Neural cell (in vitro differentiated cells): ENCODE results near the gene NBPF9. TPM values are rescaled to one million over a fixed set of nuclear protein-coding genes. Genes with fewer than 3 reads are reported as not detected.
"Not testable (repeated sequence)": the region's sequence is repeated elsewhere in the genome, so short reads cannot be mapped to it uniquely, and the experiment has no call there.

Source experiments
- H2AFZ ChIP-seq: fragments of 200-600, 300-800 bp; sonication (generic), shearing (Covaris generic); 2 replicates; pipeline ENCODE4 v1.6.0; 2014; ENCODE audit warnings: low read depth, mild to moderate bottlenecking, antibody characterized with exemption, low read length, moderate library complexity
- H3F3A ChIP-seq: fragments of 200-600 bp; shearing (Covaris generic); 2 replicates; pipeline ENCODE4 v1.6.1; 2016; ENCODE audit warnings: mild to moderate bottlenecking, moderate library complexity, mixed read lengths, antibody characterized with exemption, low read length; ENCODE audit not compliant: insufficient read depth, poor library complexity, severe bottlenecking
- H3K27ac ChIP-seq: fragments of 200-600, 300-800 bp; sonication (generic), shearing (Covaris generic); 2 replicates; pipeline ENCODE4 v1.5.1; 2014; ENCODE audit warnings: mild to moderate bottlenecking, low read length, moderate library complexity
- H3K27me3 ChIP-seq: fragments of 300-800, 200-600 bp; sonication (generic), shearing (Covaris generic); 2 replicates; pipeline ENCODE4 v1.6.0; 2014; ENCODE audit warnings: mild to moderate bottlenecking, low read depth, low read length, moderate library complexity; ENCODE audit not compliant: insufficient read depth
- H3K36me3 ChIP-seq: fragments of 300-800, 200-600 bp; sonication (generic), shearing (Covaris generic); 2 replicates; pipeline ENCODE4 v1.5.1; 2014; ENCODE audit warnings: mild to moderate bottlenecking, antibody characterized with exemption, low read length, moderate library complexity; ENCODE audit not compliant: insufficient read depth
- H3K4me2 ChIP-seq: fragments of 300-800, 200-600 bp; sonication (generic), shearing (Covaris generic); 2 replicates; pipeline ENCODE4 v1.6.0; 2014; ENCODE audit warnings: mild to moderate bottlenecking, low read length
- H3K4me3 ChIP-seq: fragments of 300-800, 200-600 bp; sonication (generic), shearing (Covaris generic); 2 replicates; pipeline ENCODE4 v1.5.1; 2014; ENCODE audit warnings: mild to moderate bottlenecking, low read length, moderate library complexity
- H3K79me2 ChIP-seq: fragments of 200-600 bp; shearing (Covaris generic); replicated peaks from 2 replicates; pipeline ENCODE4 v1.6.0; 2014; ENCODE audit warnings: mild to moderate bottlenecking, low read length, moderate library complexity; ENCODE audit not compliant: insufficient read depth
- H3K9ac ChIP-seq: fragments of 300-800, 200-600 bp; sonication (generic), shearing (Covaris generic); 2 replicates; pipeline ENCODE4 v1.6.1; 2016; ENCODE audit warnings: mild to moderate bottlenecking, low read length, mixed read lengths
- H3K9me2 ChIP-seq: fragments of 200-600 bp; shearing (Covaris generic); 2 replicates; pipeline ENCODE4 v1.6.1; 2016; ENCODE audit warnings: mild to moderate bottlenecking, low read length, mixed read lengths; ENCODE audit not compliant: insufficient read depth
- H3K9me3 ChIP-seq: fragments of 200-600, 300-800 bp; sonication (generic), shearing (Covaris generic); 2 replicates; pipeline ENCODE4 v1.6.1; 2016; ENCODE audit warnings: mild to moderate bottlenecking, mixed run types, low read length, moderate library complexity, mixed read lengths
- H4K20me1 ChIP-seq: fragments of 200-600 bp; shearing (Covaris generic); 2 replicates; pipeline ENCODE4 v1.6.1; 2016; ENCODE audit warnings: mild to moderate bottlenecking, mixed run types; ENCODE audit not compliant: insufficient read depth
- CTCF ChIP-seq: fragments of 450-650 bp; IDR thresholded peaks from 2 replicates; pipeline ENCODE4 v1.5.1; 2014; ENCODE audit warnings: antibody characterized with exemption, mild to moderate bottlenecking, moderate library complexity; ENCODE audit not compliant: poor library complexity, severe bottlenecking
- polyA minus RNA-seq: library from RNA; depleted of rRNA, polyadenylated mRNA; stranded (reverse); fragments of >200 nt; gene quantifications from 2 replicates; pipeline ENCODE4 v1.2.3, GENCODE V29; 2014
- polyA plus RNA-seq: library from polyadenylated mRNA; depleted of rRNA; stranded (reverse); fragments of >200 nt; gene quantifications from 2 replicates; pipeline ENCODE4 v1.2.3, GENCODE V29; 2014

NBPF9 gene
- polyA plus RNA-seq (40.2 and 41.6 TPM in 2 replicates), polyA minus RNA-seq (29.7 and 35.4 TPM in 2 replicates)

- H3K9me3 ChIP-seq, H3K27ac ChIP-seq, H3K79me2 ChIP-seq, H2AFZ ChIP-seq, H4K20me1 ChIP-seq, H3K4me2 ChIP-seq, H3K9ac ChIP-seq, H3K27me3 ChIP-seq, H3K36me3 ChIP-seq, H3F3A ChIP-seq, H3K9me2 ChIP-seq: not testable (repeated sequence)
- peak; percentile 16 for TF ChIP-seq CTCF
- peak within 1 kb of the TSS; percentile 50 for H3K4me3 ChIP-seq
Observed at GRCh38 chr1:149103109-149104081, at the start of gene NBPF9. Gene NBPF9, minus strand, starts transcription at chr1:149103551. Its CDS starts 21,412 bp downstream, at chr1:149082139.

GRCh38 chr1:149149909-149150308 is 46.6 kb upstream of the NBPF9 start:
- H3K27me3 ChIP-seq, H3K9ac ChIP-seq, H3F3A ChIP-seq, H3K36me3 ChIP-seq, H3K9me3 ChIP-seq, H2AFZ ChIP-seq, H3K4me2 ChIP-seq, H3K79me2 ChIP-seq, H3K27ac ChIP-seq, H4K20me1 ChIP-seq, H3K9me2 ChIP-seq, H3K4me3 ChIP-seq: not testable (repeated sequence)

- H3K79me2 ChIP-seq, H3K4me3 ChIP-seq, H3K9me2 ChIP-seq, H3K27ac ChIP-seq, H3K36me3 ChIP-seq, H3K9me3 ChIP-seq, H3K9ac ChIP-seq, H3K4me2 ChIP-seq, H3K27me3 ChIP-seq, H4K20me1 ChIP-seq, H2AFZ ChIP-seq, H3F3A ChIP-seq: not testable (repeated sequence)
Observed at GRCh38 chr1:149137585-149137984, 34.2 kb upstream of the NBPF9 start.

GRCh38 chr1:149130938-149131337 is 27.6 kb upstream of the NBPF9 start:
- H3K36me3 ChIP-seq, H3K9ac ChIP-seq, H3K9me2 ChIP-seq, H3F3A ChIP-seq, H3K27me3 ChIP-seq, H4K20me1 ChIP-seq, H3K9me3 ChIP-seq, H3K4me3 ChIP-seq, H3K4me2 ChIP-seq, H3K27ac ChIP-seq, H2AFZ ChIP-seq, H3K79me2 ChIP-seq: not testable (repeated sequence)

GRCh38 chr1:149129245-149129644 is 25.9 kb upstream of the NBPF9 start:
- H3K9ac ChIP-seq, H3K27ac ChIP-seq, H3K79me2 ChIP-seq, H3K9me3 ChIP-seq, H3F3A ChIP-seq, H3K4me2 ChIP-seq, H3K27me3 ChIP-seq, H3K9me2 ChIP-seq, H3K4me3 ChIP-seq, H2AFZ ChIP-seq, H4K20me1 ChIP-seq, H3K36me3 ChIP-seq: not testable (repeated sequence)

- not testable (repeated sequence) for H3F3A ChIP-seq, H3K79me2 ChIP-seq, H3K27me3 ChIP-seq, H3K27ac ChIP-seq, H3K4me3 ChIP-seq, H4K20me1 ChIP-seq, H3K9me3 ChIP-seq, H3K36me3 ChIP-seq, H2AFZ ChIP-seq, H3K9me2 ChIP-seq, H3K9ac ChIP-seq, H3K4me2 ChIP-seq
Observed at GRCh38 chr1:149126555-149127145, 23.3 kb upstream of the NBPF9 start.
